ENCODE measurements around the gene SPATS2.

GRCh38 chr12:49410818-49411217 is 43.6 kb downstream of the SPATS2 start:
- TF ChIP-seq EZH2 (IDR thresholded peaks at IDR 0.05): no peak
- no peak for TF ChIP-seq CTCF (IDR thresholded peaks at IDR 0.05)
- no peak for TF ChIP-seq EZH2phosphoT487 (IDR thresholded peaks at IDR 0.05)
